ENCODE data around the gene KIAA0586.

- TF ChIP-seq GATA2 (IDR thresholded peaks at IDR 0.05; ENCODE audit: low read depth, low read length) (no peak), GATA3 (IDR thresholded peaks at IDR 0.05; ENCODE audit: low read depth, low read length) (no peak)
These were observed 172.2 kb downstream of the KIAA0586 start for GRCh38 chr14:58599707-58600106.
